Measurements from ENCODE around the gene DNAJB8.

DNA sequence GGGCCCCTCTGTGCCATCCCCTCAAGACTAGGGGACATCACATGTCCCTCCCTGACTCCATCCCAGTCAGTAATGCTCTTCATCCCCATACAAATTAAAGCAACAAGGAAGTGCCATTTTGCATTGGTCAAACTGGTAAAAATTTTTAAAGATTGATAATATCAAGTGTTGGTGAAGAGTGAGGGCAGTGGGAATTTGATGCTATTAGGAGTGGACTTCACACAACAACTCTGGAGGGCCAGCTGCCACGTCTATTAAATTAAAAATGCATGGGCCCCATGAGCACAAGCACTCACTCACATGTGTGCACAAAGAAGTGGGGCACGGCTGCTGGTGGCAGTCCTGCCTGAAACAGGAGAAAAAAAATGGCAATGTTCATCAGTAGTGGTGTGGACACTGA, 47.8 kb downstream of the DNAJB8 start:
- TF ChIP-seq, protein P1, sequence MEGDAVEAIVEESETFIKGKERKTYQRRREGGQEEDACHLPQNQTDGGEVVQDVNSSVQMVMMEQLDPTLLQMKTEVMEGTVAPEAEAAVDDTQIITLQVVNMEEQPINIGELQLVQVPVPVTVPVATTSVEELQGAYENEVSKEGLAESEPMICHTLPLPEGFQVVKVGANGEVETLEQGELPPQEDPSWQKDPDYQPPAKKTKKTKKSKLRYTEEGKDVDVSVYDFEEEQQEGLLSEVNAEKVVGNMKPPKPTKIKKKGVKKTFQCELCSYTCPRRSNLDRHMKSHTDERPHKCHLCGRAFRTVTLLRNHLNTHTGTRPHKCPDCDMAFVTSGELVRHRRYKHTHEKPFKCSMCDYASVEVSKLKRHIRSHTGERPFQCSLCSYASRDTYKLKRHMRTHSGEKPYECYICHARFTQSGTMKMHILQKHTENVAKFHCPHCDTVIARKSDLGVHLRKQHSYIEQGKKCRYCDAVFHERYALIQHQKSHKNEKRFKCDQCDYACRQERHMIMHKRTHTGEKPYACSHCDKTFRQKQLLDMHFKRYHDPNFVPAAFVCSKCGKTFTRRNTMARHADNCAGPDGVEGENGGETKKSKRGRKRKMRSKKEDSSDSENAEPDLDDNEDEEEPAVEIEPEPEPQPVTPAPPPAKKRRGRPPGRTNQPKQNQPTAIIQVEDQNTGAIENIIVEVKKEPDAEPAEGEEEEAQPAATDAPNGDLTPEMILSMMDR (IDR thresholded peaks at IDR 0.05; ENCODE audit: low read depth, low read length, missing input control) = no peak
- TF ChIP-seq ATF3 (IDR thresholded peaks at IDR 0.05) = no peak
